H1 (cell line): ENCODE measurements around the gene HOXA6. TPM values are rescaled to one million over a fixed set of nuclear protein-coding genes. Genes with fewer than 3 reads are reported as not detected.

Experiments used
- CBX5 ChIP-seq: fragments of 300-800, 300-1000 bp; sonication (generic); IDR thresholded peaks from 2 replicates; pipeline ENCODE4 v1.7.1; 2016; ENCODE audit warnings: antibody characterized with exemption, low read length, low read depth
- CHD7 ChIP-seq: fragments of 300-600 bp; sonication (generic); IDR thresholded peaks from 2 replicates; pipeline ENCODE4 v1.7.1; 2012; ENCODE audit warnings: low read length, moderate library complexity, mild to moderate bottlenecking, inconsistent platforms; ENCODE audit not compliant: insufficient replicate concordance
- polyA plus RNA-seq, 7 experiments: library from polyadenylated mRNA; depleted of rRNA in 3 of 7; stranded (reverse) in 5 of 7; unstranded in 2 of 7; fragments of >200 nt in 5 of 7; fragments of 200-250 nt in 2 of 7; gene quantifications; 1 replicate in 5 of 7; 2 replicates in 1 of 7; 4 replicates in 1 of 7; pipeline versions ENCODE4 v1.2.1 to v1.2.3, GENCODE V29; 2011 to 2013; ENCODE audit warnings: missing spikeins in 2 of 7, mixed read lengths in 2 of 7
- total RNA-seq: library from RNA; stranded (reverse); fragmentation: NEBNext Ultra II Directional; extraction: Animal tissue kit (Norgen Biotek cat#: 25700); gene quantifications from 2 replicates; pipeline ENCODE4 v1.2.1, GENCODE V29; 2021

Gene HOXA6
- total and polyA plus RNA-seq, 2 of the 8 experiments (the other 6 are each of a cell fraction or from before 2014, with no cell fraction given) = not detected

GRCh38 chr7:27129729-27130539 is 17.6 kb downstream of the HOXA6 start (continued):
- no peak for TF ChIP-seq CHD7
- no peak for TF ChIP-seq CBX5
